H1 (cell line): ENCODE measurements around the gene CDYL. TPM values are rescaled to one million over a fixed set of nuclear protein-coding genes. Genes with fewer than 3 reads are reported as not detected.

Source experiments
- EP300 ChIP-seq, 2 experiments: IDR thresholded peaks; 1 replicate in 1 of 2; 2 replicates in 1 of 2; pipeline ENCODE4 v1.6.1; 2011 to 2012; ENCODE audit warnings: low read depth in 2 of 2, low read length in 2 of 2, mild to moderate bottlenecking in 2 of 2, borderline replicate concordance in 1 of 2, inconsistent platforms in 1 of 2, moderate library complexity in 1 of 2
- RAD21 ChIP-seq, 2 experiments: IDR thresholded peaks in 1 of 2; conservative IDR thresholded peaks in 1 of 2; 2 replicates each; pipeline ENCODE4 v1.6.1; 2011; ENCODE audit warnings: low read depth in 2 of 2, low read length in 2 of 2, improper control_type of control experiment in 1 of 2, inconsistent platforms in 1 of 2, mild to moderate bottlenecking in 1 of 2, moderate library complexity in 1 of 2
- TCF12 ChIP-seq: IDR thresholded peaks from 2 replicates; pipeline ENCODE4 v1.6.1; 2011; ENCODE audit warnings: low read depth, mild to moderate bottlenecking, low read length
- TEAD4 ChIP-seq: IDR thresholded peaks from 2 replicates; pipeline ENCODE4 v1.6.1; 2012; ENCODE audit warnings: low read depth, low read length, inconsistent platforms, mixed read lengths
- polyA plus RNA-seq, 7 experiments: library from polyadenylated mRNA; depleted of rRNA in 3 of 7; stranded (reverse) in 5 of 7; unstranded in 2 of 7; fragments of >200 nt in 5 of 7; fragments of 200-250 nt in 2 of 7; gene quantifications; 1 replicate in 5 of 7; 2 replicates in 1 of 7; 4 replicates in 1 of 7; pipeline versions ENCODE4 v1.2.1 to v1.2.3, GENCODE V29; 2011 to 2013; ENCODE audit warnings: missing spikeins in 2 of 7, mixed read lengths in 2 of 7
- total RNA-seq: library from RNA; stranded (reverse); fragmentation: NEBNext Ultra II Directional; extraction: Animal tissue kit (Norgen Biotek cat#: 25700); gene quantifications from 2 replicates; pipeline ENCODE4 v1.2.1, GENCODE V29; 2021

Gene CDYL
- total and polyA plus RNA-seq, 2 of the 8 experiments (the other 6 are each of a cell fraction or from before 2014, with no cell fraction given) = 56.4 to 119 TPM

DNA sequence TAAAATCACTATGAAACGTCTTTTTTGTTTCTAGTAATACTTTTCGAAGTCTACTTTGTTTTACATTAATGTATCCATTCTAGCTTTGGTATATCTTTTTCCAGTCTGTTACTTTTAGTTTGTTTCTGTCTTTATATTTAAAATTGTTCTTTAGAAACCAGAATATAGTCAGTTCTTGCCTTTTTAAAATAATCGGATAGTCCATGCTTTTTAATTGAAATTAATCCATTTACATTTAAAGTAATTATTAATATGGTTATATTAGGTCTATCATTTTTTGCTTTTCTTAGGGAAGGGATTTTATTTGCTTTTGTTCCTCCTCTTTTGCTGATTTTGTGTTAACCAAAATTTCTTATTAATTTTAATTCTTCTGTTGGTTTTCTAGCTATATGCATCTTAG lies 23.7 kb downstream of the CDYL start (continued):
- TF ChIP-seq RAD21 (IDR thresholded peaks at IDR 0.05 in 1 of 2, conservative IDR thresholded peaks at IDR 0.05 in 1 of 2; ENCODE audit: low read depth in 2 of 2, low read length in 2 of 2) (no peak), TCF12 (no peak), TEAD4 (no peak), EP300 (IDR thresholded peaks at IDR 0.05; ENCODE audit: borderline replicate concordance in 1 of 2, low read depth in 2 of 2, low read length in 2 of 2) (no peak)
- TF ChIP-seq, all 59 proteins: peak for 0
